ENCODE measurements around the gene PRPF40B. TPM values are rescaled to one million over a fixed set of nuclear protein-coding genes. Genes with fewer than 3 reads are reported as not detected.
A peak's percentile ranks its signal among the peaks of the same experiment; 100 is the strongest.

The PRPF40B gene
- total and polyA plus RNA-seq, 2 donors (not counting 1 experiment from before 2014, with no cell fraction given): 11.7 to 23.7 TPM

- TF ChIP-seq EZH2 (IDR thresholded peaks at IDR 0.05; ENCODE audit: borderline replicate concordance, insufficient read depth, low read depth, low read length, poor library complexity, severe bottlenecking): no peak
- TF ChIP-seq, protein P1, sequence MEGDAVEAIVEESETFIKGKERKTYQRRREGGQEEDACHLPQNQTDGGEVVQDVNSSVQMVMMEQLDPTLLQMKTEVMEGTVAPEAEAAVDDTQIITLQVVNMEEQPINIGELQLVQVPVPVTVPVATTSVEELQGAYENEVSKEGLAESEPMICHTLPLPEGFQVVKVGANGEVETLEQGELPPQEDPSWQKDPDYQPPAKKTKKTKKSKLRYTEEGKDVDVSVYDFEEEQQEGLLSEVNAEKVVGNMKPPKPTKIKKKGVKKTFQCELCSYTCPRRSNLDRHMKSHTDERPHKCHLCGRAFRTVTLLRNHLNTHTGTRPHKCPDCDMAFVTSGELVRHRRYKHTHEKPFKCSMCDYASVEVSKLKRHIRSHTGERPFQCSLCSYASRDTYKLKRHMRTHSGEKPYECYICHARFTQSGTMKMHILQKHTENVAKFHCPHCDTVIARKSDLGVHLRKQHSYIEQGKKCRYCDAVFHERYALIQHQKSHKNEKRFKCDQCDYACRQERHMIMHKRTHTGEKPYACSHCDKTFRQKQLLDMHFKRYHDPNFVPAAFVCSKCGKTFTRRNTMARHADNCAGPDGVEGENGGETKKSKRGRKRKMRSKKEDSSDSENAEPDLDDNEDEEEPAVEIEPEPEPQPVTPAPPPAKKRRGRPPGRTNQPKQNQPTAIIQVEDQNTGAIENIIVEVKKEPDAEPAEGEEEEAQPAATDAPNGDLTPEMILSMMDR (IDR thresholded peaks at IDR 0.05): no peak
- H2AFZ ChIP-seq (ENCODE audit: insufficient read depth, low read depth, low read length, poor library complexity, severe bottlenecking): no peak overlapping the region
- Mint-ChIP-seq H3K9me3 (ENCODE audit: insufficient read depth) (no peaks in the 10 kb centered on the region), H3K27ac (peak overlapping the region; percentile 97), H3K4me3 (peak overlapping the region; percentile 85), H3K4me1 (peaks cover 82% of the 10 kb centered on the region), H3K27me3 (no peaks in the 10 kb centered on the region)
- peak overlapping the region; percentile 56 for H3K9ac ChIP-seq (ENCODE audit: low read length)
- ATAC-seq (ENCODE audit: low read depth) (peak; percentile 89), DNase-seq (peak; percentile 84)
- H3K79me2 ChIP-seq (ENCODE audit: control insufficient read depth, insufficient read depth, low read length): peaks cover 100% of the 10 kb centered on the region
- peak overlapping the region; percentile 86 for H3K4me2 ChIP-seq (replicated peaks; ENCODE audit: low read depth, low read length, poor library complexity, severe bottlenecking)
- intact Hi-C loops (cut with micrococcal nuclease): loop anchor here (1.0 kb wide), 3 partner anchors 8 to 44 kb away; partner anchors contain the start of gene FMNL3
- H3K27ac ChIP-seq (ENCODE audit: low read length in 2 of 2): peak overlapping the region; percentile 78 to 95
- 5% methylated on average over 3 of the region's 5 CpGs for WGBS (ENCODE audit: insufficient coverage)
- ChIA-PET CTCF (interaction anchor here (0.7 to 12.1 kb wide), 13 partner anchors 8 to 176 kb away, joined by 3 to 164 read pairs (median 7); partner anchors contain the start of genes FMNL3 and TMBIM6), POLR2A (interaction anchor here (0.5 to 4.0 kb wide), 12 partner anchors 8 to 706 kb away, joined by 3 to 11 read pairs (median 6); partner anchors contain the start of genes ARF3, FMNL3, PRPF40B and TMBIM6)
- H3K4me3 ChIP-seq (ENCODE audit: control extremely low read depth in 1 of 5, extremely low read depth in 1 of 5, insufficient read depth in 1 of 5, low read depth in 2 of 5, low read length in 4 of 5): peak overlapping the region; percentile 0 to 65 (median 36)
- no peaks in the 10 kb centered on the region for H3K9me3 ChIP-seq (ENCODE audit: control extremely low read depth in 1 of 3, control insufficient read depth in 2 of 3, insufficient read depth in 1 of 3, low read length in 2 of 3)
- H3K36me3 ChIP-seq (replicated peaks in 1 of 2; ENCODE audit: control extremely low read depth in 1 of 2, control insufficient read depth in 1 of 2, extremely low read depth in 1 of 2, insufficient read depth in 2 of 2, low read length in 1 of 2): peaks cover 0 to 24% of the 10 kb centered on the region in 2 experiments
- H3K27me3 ChIP-seq (replicated peaks in 1 of 4; ENCODE audit: control extremely low read depth in 1 of 4, control insufficient read depth in 3 of 4, insufficient read depth in 4 of 4, low read length in 3 of 4): no peaks in the 10 kb centered on the region
- no peaks in the 10 kb centered on the region for H4K20me1 ChIP-seq (ENCODE audit: control insufficient read depth, insufficient read depth, low read length, poor library complexity, severe bottlenecking)
- peaks cover 77 to 86% of the 10 kb centered on the region in 2 donors for H3K4me1 ChIP-seq (ENCODE audit: control insufficient read depth in 2 of 2, insufficient read depth in 2 of 2, low read length in 2 of 2)
Measured at GRCh38 chr12:49662998-49663843, 39.9 kb downstream of the PRPF40B start.

Data from B cell (primary cell).